ENCODE measurements around the gene PLA2G4F. TPM values are rescaled to one million over a fixed set of nuclear protein-coding genes. Genes with fewer than 3 reads are reported as not detected.

PLA2G4F gene
- total RNA-seq, 4 donors from 2014 or later: not detected

DNA sequence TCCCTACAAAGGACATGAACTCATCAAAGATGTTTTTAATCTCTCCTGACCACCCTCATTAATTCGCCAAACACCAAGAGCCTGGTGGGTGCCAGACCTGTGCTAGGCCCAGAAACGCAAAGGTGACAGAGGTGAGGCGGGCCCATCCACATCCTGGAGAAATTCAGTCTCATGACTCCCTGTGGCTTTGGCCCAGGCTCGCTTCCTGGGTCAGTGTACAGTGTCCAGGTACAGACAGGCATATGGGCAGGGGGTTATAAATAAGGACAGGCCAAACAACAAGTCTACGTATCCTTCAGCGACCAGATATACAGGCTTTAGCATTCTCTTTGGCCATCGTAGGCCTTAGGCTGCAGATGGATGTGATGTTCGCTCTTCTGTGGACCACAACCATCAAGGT, 945 bp upstream of the PLA2G4F start:
- TF ChIP-seq CTCF (IDR thresholded peaks at IDR 0.05; ENCODE audit: low read depth): no peak

GRCh38 chr15:42155546-42156242, 742 bp downstream of the PLA2G4F start:
- TF ChIP-seq CTCF (IDR thresholded peaks at IDR 0.05; ENCODE audit: low read depth): no peak

DNA sequence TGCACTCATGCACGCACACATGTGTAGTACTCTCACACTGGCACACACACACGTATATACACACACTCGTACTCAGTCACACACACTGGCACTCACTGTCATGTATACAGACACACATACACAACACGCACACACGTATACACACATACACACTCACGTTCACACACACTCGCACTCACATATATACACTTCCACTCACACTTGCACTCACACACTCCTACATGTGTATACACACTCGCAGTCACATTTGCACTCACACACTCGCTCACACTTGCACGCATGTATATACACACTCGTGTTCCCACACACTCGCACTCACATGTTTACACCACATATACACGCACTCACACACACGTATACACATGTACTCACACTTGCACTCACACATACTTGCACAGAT, 1.5 kb downstream of the PLA2G4F start:
- no peak for TF ChIP-seq CTCF (IDR thresholded peaks at IDR 0.05; ENCODE audit: low read depth)

DNA sequence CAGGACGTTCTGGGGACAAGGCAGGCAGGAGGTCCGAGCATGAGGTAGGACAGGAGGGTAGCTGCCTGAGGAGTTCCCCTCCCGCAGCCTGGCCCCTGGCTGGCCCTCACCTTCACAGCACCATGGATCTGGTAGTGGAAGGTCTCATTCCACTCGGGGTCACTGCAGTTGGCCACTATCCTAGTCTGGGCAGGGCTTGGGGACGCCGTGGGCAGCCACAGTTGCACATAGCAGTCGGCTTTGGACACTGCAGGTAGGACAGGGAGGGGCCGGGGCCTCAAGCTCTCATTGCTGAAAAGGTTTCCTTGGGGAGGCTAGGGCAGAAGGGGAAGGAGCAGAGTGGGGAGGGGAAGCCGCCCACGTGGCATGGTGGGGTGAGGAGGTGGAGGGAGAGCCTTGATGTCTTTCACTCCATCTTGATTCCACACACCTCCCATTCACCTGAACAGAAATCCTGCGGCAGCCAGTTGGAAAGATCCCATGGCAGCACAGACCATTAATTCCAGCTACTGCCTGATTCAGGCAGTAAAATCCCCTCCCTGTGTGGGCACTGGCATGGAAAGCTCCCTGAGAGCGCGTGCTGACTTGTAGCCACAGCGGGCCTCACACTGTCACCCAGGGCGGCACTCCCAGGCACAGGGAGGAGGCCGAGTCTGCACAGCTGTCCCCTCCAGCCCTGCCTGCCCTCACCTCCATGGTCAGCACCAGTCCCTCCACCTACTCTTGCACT, 2.1 kb downstream of the PLA2G4F start:
- TF ChIP-seq CTCF (IDR thresholded peaks at IDR 0.05; ENCODE audit: low read depth): no peak

DNA sequence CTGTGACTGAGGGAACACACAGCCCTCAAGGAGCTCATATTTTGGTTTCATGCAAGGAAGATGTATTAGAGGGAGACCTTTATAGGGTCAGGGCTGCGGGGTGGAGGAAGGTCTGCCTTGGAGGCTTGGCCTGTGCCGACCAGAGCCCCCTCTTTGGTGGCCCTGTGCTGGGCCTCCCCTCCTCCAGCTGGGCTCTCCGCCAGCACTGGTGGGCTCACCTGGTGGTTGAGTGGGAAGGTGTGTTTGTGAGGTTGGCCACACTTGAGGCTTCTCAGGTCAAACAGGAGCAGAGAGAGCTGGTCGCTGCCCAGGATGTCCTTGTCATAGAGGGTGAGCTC, 2.6 kb downstream of the PLA2G4F start:
- TF ChIP-seq CTCF (IDR thresholded peaks at IDR 0.05; ENCODE audit: low read depth): no peak

DNA sequence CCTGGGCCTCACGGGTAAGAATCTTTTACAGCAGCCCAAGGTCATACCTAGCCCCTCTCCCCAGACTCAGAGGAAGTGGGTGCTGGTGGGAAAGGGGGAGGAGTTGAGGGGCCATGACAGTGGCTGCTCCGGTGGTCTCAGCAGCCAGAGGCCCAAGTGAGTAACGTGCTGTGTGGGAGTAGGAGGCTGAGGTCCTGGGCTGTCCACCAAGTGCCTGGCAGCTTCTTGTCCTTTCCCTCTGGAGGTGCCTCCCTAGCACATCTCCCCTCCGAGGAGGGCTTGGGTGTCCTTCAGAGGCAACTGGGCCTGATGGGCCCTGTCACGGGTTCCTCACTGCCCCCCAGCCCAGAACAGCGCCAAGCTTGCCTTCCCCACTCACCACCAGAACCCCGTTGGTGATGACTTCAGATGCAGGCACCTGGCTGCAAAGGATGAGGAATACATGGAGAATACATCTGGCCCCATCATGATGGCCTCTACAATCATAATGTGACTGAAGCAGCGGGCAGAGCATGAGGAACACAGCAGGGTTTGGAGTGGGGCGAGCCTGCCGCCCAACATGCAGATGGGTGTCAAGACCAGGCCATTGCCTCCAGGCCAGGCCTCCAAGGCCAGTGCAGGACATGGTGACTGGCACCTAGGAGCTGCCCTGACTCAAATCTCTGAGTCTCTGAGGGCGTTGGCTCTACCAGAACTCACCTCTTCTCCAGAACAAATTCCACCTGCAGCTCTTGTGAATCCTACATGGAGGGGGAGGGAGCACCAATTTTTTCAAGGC, 3.3 kb downstream of the PLA2G4F start:
- TF ChIP-seq CTCF (IDR thresholded peaks at IDR 0.05; ENCODE audit: low read depth): no peak

Data from subcutaneous adipose tissue (tissue), 4 donors.